Astrocyte of the hippocampus (primary cell): ENCODE measurements around the gene MGAT4C.

Experiments used
- DNase-seq: peaks from one replicate; pipeline ENCODE4 v3.0.0; 2011; ENCODE audit warnings: low read depth, low spot score

Gene MGAT4C

GRCh38 chr12:85975716-85976115 is 280.5 kb downstream of the MGAT4C start:
- DNase-seq: no peak

DNA sequence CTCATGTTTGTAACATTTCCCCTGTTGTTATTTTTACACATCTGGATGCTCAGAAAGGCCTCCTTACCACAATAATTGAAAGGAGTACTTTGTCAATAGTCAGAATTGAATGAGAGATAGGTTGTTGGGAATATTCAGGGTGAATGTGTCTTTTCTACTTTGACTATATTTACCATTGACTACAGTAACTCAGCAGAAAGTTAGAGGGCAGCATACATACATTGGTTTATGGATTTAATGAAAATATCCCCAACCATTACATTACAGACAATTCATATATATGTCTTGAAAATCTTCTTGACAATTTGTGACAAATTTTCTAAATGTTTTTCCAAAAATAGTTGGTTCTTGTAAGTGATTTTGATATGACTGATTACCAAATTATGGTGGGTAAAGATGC is 284.4 kb downstream of the MGAT4C start:
- DNase-seq: no peak

DNA sequence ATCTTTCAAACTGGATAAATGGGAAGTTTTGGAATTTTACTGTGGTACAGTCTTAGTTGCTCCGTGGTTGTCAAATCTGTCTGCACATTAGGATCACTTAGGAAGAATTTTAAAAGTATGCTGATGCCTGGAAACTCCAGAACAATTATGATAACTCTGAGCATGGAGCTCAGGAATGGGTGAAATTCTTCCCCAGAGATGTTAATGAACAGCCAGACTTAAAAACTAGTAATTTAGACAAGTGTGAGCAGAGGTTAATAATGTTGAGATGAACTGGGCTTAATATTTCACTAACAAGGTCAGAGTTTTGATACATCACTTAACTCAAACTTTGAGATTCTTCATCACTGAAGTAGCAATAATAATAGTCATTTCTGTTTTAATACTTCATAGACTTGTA is 287.6 kb downstream of the MGAT4C start:
- DNase-seq: no peak

DNA sequence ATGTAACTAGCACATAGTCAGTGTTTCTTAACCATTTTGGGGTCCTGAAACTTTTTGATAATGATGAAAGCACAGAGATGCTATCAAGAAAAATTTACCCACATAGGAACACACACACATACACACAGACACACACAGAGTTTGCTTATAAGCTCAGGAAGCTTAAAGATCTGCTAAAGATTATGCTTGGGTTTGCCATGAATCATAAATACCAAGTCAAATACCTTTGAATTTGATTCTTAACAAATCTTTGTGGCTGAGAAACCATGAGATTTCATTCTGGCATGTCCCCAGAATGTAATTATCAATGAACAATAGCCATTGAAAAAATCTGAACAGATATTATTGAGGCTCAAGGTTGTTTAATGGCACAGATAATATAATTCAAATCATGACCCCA is 292.9 kb downstream of the MGAT4C start:
- peak; percentile 6 for DNase-seq

DNA sequence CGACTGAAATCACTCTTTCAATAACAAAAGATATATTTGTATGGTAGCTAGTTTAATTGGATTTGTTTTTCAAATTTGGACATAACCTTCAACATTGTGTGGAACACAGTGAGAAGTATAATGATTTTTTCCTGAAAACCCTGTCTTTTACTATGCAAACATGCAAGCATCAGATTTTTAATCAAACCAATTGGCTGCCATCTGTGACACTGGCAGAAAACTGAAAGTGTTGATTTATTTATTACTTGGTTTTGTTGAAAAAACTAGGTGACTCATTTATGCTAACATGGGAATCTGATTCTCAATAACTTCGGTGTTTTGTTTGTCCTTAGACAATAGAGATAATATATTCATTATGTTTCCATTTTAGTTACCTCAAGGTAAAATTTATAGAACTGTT is 300.1 kb downstream of the MGAT4C start:
- DNase-seq: no peak

DNA sequence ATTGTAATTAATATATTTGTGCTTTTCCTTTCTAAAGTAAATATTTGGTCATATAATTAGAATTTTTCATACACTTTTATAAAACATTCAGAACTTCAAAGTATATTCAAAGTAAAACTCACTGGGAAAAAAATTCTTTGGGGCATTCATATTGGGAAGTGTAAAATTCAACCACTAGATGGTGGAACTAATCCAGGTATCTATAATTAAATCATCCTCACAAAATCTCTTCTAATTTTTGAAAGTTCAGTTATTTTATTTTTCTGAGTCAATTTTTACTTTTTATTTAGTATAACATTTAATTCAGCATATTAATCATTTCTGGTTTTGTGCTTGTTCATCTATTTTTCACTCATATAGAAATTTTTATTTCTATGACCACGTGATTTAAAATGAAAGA is 301.1 kb downstream of the MGAT4C start:
- peak; percentile 7 for DNase-seq

- peak; percentile 32 for DNase-seq
These were observed 304.4 kb downstream of the MGAT4C start for GRCh38 chr12:85951823-85952222.

DNA sequence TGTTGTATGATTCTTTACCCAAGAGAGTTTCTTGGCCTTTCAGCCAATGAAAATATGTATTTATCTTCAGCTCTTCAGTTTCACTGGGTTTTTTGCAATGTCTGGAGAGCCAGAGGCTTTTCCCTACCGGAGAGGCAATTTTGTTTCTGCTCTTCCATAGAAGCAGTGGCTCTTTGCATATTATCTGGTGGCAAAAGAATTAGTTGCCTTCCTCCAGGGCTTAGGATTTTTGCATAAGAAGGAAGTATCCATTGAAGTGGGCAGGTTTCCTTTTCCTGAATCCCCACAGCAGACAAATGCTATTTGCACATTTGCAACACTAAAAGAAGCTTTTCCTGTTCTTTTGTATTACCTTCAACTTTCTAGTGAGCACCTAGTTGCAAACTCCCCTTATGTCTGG is 306.9 kb downstream of the MGAT4C start:
- DNase-seq: no peak

GRCh38 chr12:85948340-85948739 is 307.9 kb downstream of the MGAT4C start:
- no peak for DNase-seq

DNA sequence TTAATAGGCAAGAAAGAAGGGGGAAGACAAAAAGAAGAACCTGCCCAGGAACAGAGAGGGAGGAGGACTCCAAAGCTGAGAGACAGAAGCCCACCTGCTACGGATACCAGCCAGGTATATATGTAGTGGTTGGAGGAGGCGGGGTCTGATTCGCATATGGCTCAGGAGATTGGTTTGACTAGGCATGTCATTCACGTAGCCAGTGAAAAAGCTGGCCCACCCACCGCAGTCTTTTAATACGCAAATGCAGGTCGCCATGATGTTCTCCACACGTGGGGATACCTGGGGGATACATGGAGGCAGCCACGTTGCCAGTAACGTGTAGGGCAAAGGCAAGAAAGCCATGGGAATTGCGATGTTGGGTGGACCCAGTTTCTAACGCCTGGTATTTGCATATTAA is 308.9 kb downstream of the MGAT4C start:
- no peak for DNase-seq

DNA sequence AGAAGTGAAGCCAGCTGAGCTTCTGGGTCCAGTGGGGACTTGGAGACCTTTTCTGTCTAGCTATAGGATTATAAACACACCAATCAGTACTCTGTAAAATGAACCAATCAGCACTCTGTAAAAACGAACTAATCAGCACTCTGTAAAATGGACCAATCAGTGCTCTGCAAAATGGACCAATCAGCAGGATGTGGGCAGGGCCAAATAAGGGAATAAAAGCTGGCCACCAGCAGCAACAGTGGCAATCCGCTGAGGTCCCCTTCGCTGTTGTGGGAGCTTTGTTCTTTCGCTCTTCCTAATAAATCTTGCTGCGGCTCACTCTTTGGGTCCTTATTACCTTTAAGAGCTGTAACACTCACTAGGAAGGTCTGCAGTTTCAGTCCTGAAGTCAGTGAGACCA is 309.8 kb downstream of the MGAT4C start:
- no peak for DNase-seq

DNA sequence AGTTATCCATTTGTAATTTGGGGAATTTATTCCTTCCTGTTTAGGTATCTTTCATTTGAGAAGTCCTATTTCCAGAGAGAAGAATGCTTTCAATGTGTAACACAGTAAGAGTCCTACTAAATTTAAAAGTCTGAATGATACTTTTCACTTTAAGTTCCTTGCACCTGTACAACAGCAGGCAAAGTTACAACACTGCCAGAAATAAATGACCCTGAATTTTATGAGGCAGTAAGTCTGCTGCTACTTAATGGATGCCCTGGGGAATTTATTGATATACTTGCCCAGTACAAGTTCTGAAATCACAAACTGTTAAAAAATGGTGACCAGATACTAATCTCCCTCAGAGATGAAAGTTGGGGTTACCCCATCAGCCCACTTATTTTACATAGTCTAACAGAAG is 329.0 kb downstream of the MGAT4C start:
- no peak for DNase-seq

DNA sequence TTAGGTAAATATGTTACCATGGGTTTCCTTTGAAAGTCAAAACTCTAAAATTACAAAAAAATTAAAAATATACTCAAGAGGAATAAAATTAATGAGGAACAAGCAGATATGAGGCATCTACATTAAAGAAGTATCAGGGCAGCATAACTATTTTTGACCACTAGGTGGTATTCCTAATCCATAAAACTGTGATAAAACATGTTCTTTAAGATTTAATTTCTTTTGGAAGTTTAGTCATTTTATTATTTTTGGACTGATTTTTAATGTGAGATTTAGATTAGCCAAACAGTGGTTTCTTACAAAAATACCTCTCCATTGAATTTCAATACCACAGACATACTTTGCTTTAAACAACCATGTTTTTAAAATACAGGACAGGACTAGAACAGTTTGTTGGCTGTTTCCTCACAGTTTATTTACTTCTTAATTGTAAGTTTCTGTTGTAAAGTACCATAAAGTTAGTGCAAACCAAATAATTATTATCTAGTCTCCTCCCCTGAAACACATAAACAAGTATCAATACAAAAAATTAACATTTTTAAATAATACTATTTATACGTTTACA is 332.3 kb downstream of the MGAT4C start:
- DNase-seq: peak; percentile 67

DNA sequence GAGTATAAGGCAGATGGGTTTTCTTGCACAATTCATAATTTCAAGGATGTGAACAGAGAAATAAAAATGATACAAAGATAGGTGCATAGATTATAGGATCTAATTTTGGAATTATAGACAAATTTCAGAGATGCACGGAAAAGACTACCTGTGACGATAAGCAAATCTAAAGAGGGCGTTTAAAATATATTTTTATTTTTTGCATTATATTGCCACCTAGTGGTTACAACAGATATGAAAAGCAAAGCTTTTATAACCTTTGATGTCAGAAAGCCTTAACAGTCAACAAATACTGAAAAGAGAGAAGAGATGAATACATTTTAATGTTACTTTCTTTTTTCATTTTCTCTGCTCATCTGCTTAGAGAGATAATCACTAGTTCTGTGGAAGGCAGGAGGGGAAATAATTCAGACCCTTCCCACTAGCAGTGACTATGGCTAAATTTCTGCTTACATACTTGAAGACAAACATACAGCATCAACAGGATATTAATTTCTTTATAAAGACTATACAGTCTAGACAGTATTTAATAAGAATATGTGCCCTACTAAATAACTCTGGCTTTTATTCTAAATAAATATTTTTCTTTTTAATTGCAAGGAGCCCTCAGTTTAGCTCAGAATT is 335.8 kb downstream of the MGAT4C start:
- peak; percentile 26 for DNase-seq
